GM12874 (cell line): Measurements from ENCODE around the gene DPP7.

Source experiments
- TF ChIP-seq, protein P1 (sequence below): IDR thresholded peaks from 2 replicates; pipeline ENCODE4 v1.5.1; 2011; ENCODE audit warnings: low read depth, mild to moderate bottlenecking, control low read depth, low read length, moderate library complexity; ENCODE audit not compliant: insufficient read depth

Gene DPP7

DNA sequence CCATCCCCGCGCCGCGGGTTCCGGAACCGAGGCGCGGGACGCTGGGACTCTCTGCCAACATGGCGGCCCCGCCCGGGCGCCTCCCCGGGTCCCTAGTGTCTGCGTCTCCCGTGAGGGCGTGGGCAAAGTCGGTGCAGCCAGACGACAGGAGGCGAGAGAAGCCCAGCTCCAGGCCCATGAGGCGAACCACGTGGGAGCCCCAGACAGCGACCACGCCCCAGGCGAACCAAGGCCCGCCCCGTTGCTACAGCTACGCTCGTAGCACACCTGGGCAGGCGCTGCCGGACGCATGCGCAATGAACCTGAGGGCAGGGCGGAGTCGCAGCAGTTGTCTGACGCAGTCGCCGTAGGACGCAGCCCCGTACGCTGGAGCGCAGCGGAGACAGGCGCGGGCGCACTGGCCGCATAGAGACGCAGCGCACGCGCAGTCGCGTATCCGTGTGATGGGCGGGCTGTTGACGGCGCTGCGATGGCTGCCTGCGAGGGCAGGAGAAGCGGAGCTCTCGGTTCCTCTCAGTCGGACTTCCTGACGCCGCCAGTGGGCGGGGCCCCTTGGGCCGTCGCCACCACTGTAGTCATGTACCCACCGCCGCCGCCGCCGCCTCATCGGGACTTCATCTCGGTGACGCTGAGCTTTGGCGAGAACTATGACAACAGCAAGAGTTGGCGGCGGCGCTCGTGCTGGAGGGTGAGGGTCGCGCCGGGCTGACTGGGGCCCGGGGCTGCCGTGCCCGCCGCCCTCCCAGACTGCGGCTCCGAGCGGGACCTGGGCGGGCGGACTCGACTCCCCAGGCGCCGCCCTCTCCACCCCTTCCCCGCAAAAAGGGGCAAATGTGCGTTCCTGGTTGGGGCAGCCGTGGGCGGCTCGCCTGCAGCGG, 27.8 kb downstream of the DPP7 start, which contains the start of gene MAN1B1:
MAN1B1 (plus strand) TSS at position 455 of the 878 bp plus-strand sequence; CDS start at position 470, 15 bp downstream.
- TF ChIP-seq, protein P1, sequence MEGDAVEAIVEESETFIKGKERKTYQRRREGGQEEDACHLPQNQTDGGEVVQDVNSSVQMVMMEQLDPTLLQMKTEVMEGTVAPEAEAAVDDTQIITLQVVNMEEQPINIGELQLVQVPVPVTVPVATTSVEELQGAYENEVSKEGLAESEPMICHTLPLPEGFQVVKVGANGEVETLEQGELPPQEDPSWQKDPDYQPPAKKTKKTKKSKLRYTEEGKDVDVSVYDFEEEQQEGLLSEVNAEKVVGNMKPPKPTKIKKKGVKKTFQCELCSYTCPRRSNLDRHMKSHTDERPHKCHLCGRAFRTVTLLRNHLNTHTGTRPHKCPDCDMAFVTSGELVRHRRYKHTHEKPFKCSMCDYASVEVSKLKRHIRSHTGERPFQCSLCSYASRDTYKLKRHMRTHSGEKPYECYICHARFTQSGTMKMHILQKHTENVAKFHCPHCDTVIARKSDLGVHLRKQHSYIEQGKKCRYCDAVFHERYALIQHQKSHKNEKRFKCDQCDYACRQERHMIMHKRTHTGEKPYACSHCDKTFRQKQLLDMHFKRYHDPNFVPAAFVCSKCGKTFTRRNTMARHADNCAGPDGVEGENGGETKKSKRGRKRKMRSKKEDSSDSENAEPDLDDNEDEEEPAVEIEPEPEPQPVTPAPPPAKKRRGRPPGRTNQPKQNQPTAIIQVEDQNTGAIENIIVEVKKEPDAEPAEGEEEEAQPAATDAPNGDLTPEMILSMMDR: no peak

DNA sequence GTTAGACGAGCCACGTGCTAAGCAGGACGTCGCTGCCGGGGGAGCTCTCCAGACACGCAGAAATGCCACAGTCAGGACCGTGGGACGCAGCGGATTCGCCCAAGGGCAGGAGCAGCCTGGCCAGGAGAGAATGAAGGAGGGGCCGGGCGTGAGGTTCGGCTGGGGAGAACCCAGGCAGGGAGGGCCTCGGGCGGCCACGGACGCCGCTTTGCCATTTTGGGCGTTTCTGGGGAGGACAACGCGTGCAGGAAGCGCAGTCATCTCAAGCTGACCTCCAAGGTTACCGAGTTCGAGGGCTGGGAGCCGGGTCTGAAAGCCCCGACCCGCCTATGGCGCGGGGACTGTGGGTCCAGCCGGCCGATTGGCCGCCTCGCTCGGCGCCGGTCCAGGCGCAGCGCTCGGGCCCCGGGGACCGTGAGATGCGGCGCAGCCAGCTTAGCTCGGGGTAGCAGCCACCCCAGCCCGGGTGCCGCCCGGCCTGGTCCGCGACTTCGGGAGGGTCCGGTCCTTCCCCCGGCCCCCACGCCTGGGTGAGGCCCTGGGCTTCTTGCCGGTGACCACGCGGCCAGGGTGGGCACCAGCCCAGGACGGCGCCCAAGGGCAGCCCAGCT, 28.5 kb downstream of the DPP7 start:
- TF ChIP-seq, protein P1: no peak

DNA sequence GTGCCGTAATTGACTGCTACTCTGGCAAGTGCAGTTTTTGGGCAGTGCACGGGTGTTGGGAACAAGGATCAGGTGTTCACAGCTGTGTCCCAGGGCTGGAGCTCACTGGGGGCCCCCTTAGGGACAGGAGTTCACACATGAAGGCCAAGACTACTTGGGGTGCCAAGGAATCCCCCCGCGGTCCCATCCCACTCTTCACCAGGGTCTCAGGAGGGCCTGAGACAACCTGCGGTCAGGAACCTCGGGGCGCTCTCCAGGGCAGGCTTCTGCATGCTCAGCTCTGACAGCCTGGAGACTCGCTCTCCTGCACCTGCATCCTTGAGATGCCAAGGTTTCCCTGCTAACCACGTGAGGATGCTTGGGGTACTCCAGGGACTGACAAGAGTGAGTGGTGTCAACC, 30.0 kb downstream of the DPP7 start:
- TF ChIP-seq, protein P1: no peak

DNA sequence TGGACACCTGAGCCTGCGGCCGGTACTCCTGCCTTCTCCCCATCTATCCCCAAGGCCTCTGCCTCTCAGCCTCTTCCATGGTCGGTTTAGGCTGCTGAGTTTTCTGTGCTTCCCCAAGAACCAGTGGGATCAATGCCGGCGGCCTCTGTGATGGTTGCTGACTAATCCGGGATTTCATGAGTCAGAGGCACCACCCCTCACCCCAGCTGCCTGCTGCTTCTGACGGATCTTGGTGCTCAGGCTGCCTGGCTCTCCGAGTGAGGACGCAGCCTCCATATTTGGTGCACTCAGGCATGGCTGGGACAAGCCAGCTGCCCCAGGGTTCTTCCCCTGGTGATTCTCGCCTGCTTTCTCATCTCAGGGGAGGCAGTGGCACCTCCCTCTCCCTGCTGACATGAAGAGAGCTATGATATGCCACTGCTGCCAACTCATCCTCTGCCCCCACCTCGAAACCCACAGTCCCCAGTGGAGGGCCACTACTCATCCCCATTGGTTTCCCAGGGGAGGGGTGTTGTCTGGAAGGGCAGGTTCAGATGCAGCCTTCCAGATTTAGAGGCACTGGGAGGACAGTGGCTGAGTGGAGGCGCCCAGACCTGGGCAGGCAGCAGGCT, 31.0 kb downstream of the DPP7 start:
- TF ChIP-seq, protein P1: no peak

DNA sequence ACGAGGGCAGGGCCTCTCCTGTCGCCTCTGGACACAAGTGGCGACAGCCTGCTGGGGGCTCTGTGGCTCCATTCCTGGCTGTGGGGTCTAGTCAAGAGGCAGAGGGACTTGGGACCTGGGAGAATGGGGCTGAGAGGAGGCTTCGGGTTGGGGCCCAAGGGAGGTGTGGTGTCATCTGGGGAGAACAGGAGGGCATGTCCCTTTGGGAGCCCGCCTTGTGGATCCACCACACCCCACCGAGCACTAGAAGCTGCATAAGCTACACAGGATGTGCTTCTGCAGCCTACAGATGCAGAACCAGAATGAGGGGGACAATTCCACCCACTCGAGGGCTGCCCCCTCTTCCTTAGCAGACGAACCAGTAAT, 31.6 kb downstream of the DPP7 start:
- TF ChIP-seq, protein P1: no peak

DNA sequence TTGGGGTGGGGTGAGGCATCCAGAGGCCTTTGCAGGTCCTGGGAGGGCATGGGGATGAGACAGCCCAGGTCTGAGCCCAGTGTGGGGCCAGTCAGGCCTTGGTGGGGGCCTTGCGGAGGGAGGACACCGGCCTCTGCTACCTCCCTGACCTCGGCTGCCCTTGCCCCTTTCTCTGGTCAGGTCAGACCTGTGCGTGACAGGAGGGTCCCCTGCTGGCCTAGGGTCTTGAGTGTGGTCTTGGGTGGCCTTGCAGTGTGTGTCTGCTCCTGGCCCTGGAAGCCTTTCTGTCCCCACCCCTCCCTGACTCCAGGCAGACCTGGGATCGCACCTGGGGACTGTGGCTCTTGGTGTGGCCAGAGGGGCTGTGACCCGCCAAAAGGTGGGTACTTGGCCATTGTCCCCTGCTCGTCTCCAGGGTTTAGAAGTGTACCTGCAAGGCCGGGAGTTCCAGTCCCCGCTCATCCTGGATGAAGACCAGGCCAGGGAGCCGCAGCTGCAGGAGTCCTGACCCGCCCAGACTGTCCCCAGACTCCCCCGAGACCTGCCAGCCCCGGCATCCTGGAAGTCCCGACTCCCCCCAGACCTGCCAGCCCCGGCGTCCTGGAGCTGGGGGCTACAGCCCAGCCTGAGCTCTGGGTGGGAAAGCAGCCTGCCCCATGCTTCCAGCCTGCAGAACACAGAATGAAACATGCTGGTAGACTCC, 32.2 kb downstream of the DPP7 start:
- TF ChIP-seq, protein P1: no peak
